ENCODE results near the gene IMMP1L.

Gene IMMP1L

DNA sequence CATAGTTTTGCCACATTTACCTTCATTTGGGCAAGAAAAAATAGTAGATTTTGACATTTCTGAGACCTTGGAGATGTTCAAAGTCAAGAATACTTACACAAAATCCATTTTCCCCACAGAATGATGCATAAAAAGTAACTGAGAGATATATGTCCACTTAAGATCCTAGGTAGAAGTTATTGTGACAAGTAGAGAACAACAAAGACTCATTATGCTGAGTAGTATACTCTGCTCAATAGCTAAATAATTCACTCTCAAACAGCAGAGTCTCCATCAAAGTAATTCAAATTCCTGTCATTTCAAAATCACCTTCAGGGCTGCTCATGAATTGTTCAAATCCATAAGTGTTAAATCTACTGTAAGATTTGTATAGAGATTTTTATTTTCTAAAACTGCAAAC, 35.3 kb downstream of the IMMP1L start:
- no peak for DNase-seq (ENCODE audit: low spot score)

DNA sequence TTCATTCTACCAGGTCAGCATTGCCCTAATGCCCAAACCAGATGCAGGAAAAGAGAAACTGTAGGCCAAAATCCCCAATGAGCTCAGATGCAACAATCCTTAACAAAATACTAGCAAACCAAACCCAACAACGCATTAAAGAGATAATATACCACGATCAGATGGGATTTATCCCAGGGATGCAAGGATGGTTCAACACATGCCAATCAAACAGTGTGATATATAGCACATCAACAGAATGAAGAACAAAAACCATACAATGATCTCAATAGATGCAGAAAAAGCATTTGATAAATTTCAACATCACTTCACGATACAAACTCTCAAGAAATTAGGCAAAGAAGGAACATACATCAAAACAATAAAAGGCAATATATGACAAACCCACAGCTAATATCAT, 45.0 kb downstream of the IMMP1L start:
- DNase-seq (ENCODE audit: low spot score), result no peak

- DNase-seq (ENCODE audit: low spot score), result no peak
These were observed 54.2 kb downstream of the IMMP1L start for GRCh38 chr11:31455177-31455576.

- no peak for DNase-seq (ENCODE audit: low spot score)
These were observed 58.6 kb downstream of the IMMP1L start for GRCh38 chr11:31450841-31451240.

- no peak for DNase-seq (ENCODE audit: low spot score)
These were observed 60.4 kb downstream of the IMMP1L start for GRCh38 chr11:31449040-31449439.

GRCh38 chr11:31445621-31446020, 63.8 kb downstream of the IMMP1L start:
- no peak for DNase-seq (ENCODE audit: low spot score)

GRCh38 chr11:31443802-31444201, 65.6 kb downstream of the IMMP1L start:
- DNase-seq (ENCODE audit: low spot score), result no peak

GRCh38 chr11:31442086-31442485, 67.3 kb downstream of the IMMP1L start:
- no peak for DNase-seq (ENCODE audit: low spot score)

DNA sequence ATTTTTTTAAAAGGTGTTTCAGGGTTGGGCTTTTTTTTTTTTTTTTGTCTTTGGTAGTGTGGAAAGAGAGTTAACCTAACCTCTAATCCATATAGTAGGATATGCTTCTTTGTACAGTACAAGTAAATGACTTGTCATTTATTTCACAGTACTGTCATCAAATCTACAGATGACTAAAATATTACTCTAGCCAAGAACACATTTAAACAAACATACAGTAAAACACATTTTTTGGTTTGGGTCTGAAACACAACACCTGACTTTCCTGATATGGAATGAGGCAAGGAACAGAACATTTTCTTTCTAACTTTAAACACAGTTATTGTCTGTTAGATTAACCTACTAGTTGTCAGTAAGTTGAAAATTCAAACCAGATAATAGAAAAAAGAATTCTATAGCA, 68.1 kb downstream of the IMMP1L start:
- no peak for DNase-seq (ENCODE audit: low spot score)

DNA sequence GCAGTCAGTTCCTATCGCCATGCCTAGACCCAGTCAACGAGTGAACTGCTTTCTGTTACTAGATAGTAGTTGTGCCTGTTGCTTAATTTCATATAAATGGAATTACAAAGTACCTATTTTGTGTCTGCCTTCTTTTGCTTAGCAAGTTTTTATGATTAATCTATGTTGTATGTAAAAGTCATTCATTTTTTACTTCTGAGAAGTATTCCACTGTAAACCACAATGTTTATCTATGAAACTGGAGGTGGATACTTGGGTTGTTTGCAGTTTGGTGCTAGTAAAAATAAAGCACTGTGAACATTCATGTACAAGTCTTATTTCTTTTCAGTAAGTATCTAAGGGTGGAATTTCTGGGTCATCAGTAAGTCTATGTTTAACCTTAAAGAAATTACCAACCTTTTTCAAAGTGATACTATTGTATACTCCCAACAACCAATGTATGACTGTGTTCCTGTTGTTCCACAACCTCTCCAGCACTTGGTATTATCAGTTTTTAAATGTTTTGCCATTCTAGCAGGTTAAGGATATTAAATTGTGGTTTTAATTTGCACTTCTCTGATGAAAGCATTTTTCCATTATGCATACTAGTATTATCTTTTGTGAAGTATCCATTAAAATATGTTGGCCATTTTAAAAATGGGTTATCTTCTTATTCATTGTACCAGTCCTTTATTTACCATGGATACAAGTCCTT, 71.5 kb downstream of the IMMP1L start:
- no peak for DNase-seq (ENCODE audit: low spot score)

DNA sequence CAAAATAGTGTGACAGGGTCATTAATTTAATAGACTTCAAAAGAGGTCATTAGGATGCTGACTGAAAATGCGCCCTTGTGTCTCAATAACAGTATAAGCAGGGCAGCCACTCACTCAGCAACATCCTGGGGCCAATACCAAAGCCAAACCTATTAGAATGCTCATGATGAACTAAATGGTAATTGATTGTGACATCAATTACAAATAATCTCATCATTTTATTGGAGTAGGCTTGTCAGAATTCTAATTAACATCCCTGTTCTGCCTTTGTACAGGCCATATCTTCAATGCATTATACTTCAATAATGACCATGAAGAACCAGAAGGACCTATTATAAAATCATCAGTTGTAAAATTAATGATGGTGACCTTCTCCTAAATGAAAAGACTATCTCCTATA, 75.6 kb downstream of the IMMP1L start:
- no peak for DNase-seq (ENCODE audit: low spot score)

- DNase-seq (ENCODE audit: low spot score), result no peak
These were observed 84.8 kb downstream of the IMMP1L start for GRCh38 chr11:31424652-31425051.

- no peak for DNase-seq (ENCODE audit: low spot score)
These were observed 86.7 kb downstream of the IMMP1L start for GRCh38 chr11:31422703-31423102.

GRCh38 chr11:31421820-31422219, 87.6 kb downstream of the IMMP1L start:
- no peak for DNase-seq (ENCODE audit: low spot score)

DNA sequence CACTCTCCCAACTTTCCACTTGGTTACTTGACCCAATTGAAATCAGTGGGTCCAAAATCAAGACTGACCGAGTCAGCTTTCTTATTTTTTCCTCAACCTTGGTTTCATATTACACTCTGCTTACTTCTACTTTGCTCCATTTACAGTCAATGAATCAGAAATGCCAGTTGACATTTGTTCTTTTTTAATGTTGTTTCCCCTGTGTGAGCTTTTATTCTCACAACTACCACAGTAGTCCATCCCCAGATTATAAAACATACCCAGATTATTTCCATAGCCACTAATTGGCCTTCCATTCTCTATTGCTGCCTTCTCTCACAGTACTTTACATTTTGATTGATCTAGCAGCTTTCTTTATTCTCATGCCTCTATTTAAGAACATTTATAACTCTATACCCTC, 89.8 kb downstream of the IMMP1L start:
- no peak for DNase-seq (ENCODE audit: low spot score)

GRCh38 chr11:31419138-31419537, 90.3 kb downstream of the IMMP1L start:
- no peak for DNase-seq (ENCODE audit: low spot score)

- no peak for DNase-seq (ENCODE audit: low spot score)
These were observed 91.6 kb downstream of the IMMP1L start for GRCh38 chr11:31417816-31418215.

GRCh38 chr11:31417357-31417756, 92.1 kb downstream of the IMMP1L start:
- DNase-seq (ENCODE audit: low spot score), result no peak

GRCh38 chr11:31415435-31415834, 94.0 kb downstream of the IMMP1L start:
- DNase-seq (ENCODE audit: low spot score), result no peak

GRCh38 chr11:31414338-31414737, 95.1 kb downstream of the IMMP1L start:
- no peak for DNase-seq (ENCODE audit: low spot score)

DNA sequence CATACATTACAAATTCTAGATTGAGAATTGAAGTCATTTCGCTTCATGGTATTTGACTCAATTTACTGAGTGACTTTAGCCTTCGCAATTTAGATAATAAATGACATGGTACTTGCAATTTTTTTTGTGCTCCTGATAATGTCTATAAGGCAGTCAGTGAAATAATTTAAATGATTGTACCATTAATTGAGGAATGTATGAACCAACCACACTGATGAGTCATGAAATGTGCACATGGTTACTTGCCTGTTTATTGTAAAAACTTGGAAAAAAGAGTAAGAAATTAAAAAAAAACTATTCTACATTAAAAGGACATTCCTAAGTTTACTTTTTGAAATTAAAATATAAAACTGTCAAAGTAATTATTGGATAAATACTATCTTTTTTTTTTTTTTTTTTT, 96.5 kb downstream of the IMMP1L start:
- no peak for DNase-seq (ENCODE audit: low spot score)

DNA sequence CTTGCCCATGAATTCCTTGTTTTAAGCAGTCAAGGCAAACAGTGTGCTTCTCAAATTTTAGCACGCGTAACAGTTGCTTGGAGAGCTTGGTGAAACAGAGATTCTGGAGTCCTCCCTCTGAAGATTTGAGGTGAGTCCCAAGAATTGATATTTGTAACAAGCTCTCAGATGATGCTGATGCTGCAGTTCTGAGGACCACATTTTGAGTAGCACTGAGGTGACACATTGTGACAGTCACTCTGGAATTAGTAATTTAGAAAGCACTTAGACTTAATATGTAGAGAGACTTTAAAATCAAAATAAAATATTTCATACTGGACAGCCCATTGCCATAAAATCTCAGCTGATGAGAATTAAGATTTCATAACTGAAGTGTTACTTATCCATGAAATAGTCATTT, 101.2 kb downstream of the IMMP1L start:
- no peak for DNase-seq (ENCODE audit: low spot score)

DNA sequence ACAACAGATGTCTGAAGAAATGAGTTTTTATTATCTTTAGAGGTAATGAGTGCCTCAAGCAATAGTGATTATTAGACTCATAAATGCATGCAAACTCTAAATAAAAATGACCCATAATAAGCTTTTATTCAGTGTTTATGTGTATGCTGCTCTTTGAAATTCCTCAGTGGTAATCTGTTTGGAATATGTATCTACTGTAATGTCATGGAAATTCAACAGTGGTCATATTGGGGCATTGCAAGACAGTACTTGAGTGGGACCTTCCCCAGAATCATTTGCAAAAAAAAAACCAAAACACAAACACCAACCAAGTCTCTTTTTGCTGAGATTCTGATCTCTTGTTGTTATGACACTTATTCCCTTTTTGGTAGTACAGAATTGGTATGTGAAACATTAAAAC, 104.8 kb downstream of the IMMP1L start:
- no peak for DNase-seq (ENCODE audit: low spot score)

DNA sequence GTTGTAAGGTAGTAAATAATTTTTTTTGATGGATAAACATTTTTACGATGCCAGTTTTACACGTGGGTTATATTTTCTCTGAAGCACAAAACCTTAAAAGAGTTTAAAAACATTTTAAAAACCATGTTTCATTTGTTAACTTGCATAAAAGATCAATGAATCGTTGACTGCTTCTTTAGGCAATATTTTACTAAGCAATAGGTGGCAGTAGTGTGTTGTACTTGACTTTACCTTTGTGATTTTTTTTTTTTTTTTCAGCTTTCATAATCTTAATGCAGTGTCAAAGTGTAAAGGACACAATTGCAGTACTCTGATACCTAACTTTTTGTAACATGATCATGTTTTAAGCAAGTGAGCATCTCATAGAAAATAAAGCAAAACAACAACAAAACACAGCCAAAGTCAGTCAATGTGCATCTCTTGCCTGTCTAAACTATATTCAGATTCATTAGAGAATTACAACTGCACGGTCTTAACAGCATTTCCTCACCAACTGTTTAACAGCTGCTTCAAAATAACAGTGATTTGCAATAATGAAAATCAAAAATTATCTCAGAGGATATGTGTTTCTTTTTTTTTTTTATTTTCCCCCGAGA, 112.1 kb downstream of the IMMP1L start:
- no peak for DNase-seq (ENCODE audit: low spot score)
